ENCODE results near the gene STK32C.

GRCh38 chr10:132296666-132297443 is 10.9 kb downstream of the STK32C start:
- TF ChIP-seq CTCF (IDR thresholded peaks at IDR 0.05) = no peak
- no peak for TF ChIP-seq EZH2 (IDR thresholded peaks at IDR 0.05; ENCODE audit: borderline replicate concordance, insufficient read depth, low read depth, low read length, poor library complexity, severe bottlenecking)

Measured in B cell (primary cell).